ENCODE data around the gene CCDC185.

CCDC185 gene

GRCh38 chr1:223437151-223437550 is 43.9 kb downstream of the CCDC185 start:
- no peak for DNase-seq

- DNase-seq, result no peak
Observed at GRCh38 chr1:223443397-223443796, 50.2 kb downstream of the CCDC185 start.

- DNase-seq, result no peak
Observed at GRCh38 chr1:223444411-223444810, 51.2 kb downstream of the CCDC185 start.
